ENCODE data around the gene PITPNM1. TPM values are rescaled to one million over a fixed set of nuclear protein-coding genes. Genes with fewer than 3 reads are reported as not detected.

The PITPNM1 gene
- total and polyA plus RNA-seq, 2 experiments from 2014 or later, result 10.8 to 30.7 TPM

DNA sequence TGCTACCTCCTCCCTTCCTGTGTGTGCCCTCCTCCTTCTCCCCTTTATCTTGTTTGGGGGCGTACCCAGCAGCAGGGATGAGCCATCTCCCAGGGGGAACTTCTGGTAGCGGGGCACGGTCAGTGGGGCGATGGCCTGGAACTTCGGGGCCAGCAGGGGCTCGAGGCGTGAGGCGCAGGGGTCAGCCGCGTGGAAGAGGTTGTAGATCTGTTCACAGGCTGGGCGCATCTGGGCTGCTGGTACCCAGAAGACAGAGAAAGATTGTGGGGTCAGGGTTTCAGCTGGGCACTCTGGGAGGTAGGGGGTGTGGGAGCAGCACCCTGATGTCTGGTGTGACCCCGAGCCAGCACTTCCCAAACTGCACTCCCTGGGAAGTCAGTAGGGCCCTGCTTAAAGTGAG, 9.1 kb downstream of the PITPNM1 start:
- 96 to 98% methylated on average over 10 to 12 of the region's 12 CpGs for WGBS, 2 experiments (ENCODE audit: low coverage in 1 of 2, low lambda C conversion rate in 2 of 2, missing lambda C conversion rate in 2 of 2)
- H3K27me3 ChIP-seq (replicated peaks; ENCODE audit: insufficient read depth), result no peaks in the 10 kb centered on the region
- H3K9me2 ChIP-seq (ENCODE audit: insufficient read depth), result no peaks in the 10 kb centered on the region
- no peaks in the 10 kb centered on the region for H3K79me2 ChIP-seq (ENCODE audit: insufficient read depth)
- H3K9me3 ChIP-seq (ENCODE audit: low read depth), result no peaks in the 10 kb centered on the region
- H3K9ac ChIP-seq, result no peak overlapping the region
- H3K4me1 ChIP-seq (ENCODE audit: insufficient read depth), result no peaks in the 10 kb centered on the region
- DNase-seq, result no peak
- no peak for TF ChIP-seq EZH2phosphoT487 (IDR thresholded peaks at IDR 0.05; ENCODE audit: insufficient read depth, low read depth)
- H3K27ac ChIP-seq, result no peak overlapping the region
- H3K36me3 ChIP-seq (ENCODE audit: low read depth), result no peaks in the 10 kb centered on the region
- no peak overlapping the region for H2AFZ ChIP-seq
- no peaks in the 10 kb centered on the region for H4K20me1 ChIP-seq (ENCODE audit: insufficient read depth)
- no peak overlapping the region for H3K4me3 ChIP-seq
- no peak overlapping the region for H3K4me2 ChIP-seq (ENCODE audit: unreplicated experiment)
- H3F3A ChIP-seq (ENCODE audit: insufficient read depth), result no peaks in the 10 kb centered on the region
- in situ Hi-C loops (cut with MboI), result no loop called here

DNA sequence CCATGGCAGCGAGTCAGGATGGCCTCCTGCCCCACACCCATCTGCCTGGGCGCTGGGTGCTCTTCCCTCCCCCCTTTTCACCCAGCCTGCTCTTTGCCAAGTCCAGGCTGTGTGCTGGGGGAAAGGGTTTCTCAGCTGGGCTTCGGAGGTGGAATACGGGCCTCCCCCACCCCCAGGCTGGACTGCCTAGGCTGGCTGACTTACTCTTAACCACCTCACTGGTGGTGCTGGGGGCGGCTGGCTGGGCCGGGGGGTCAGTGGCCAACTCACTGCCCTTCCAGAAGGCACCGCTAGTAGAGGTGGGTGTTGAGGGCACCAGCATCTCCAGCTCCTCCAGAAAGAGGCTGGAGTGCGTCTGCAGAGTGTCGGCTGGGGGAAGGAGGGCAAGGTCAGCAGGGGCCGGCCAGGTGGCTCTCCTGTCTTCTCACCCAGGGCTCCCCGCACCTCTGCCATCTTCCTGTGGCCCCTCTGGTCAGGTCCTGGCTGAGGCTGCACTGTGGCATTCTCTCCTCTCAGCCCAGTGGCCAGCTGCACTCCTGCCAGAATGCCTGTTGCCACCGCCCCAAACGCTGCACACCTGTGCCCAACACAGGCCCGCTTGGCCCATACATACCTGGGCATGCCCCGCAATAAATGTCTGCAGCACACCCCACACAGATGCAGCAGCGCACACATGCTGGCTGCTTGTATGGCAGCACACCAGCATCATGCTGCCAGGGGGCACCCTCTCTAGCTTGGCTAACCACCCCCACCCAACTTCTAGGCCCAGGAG, 9.7 kb downstream of the PITPNM1 start:
- no peaks in the 10 kb centered on the region for H3K4me1 ChIP-seq (ENCODE audit: insufficient read depth)
- in situ Hi-C loops (cut with MboI), result no loop called here
- H3K9ac ChIP-seq, result no peak overlapping the region
- TF ChIP-seq EZH2 (IDR thresholded peaks at IDR 0.05; ENCODE audit: insufficient read depth, poor library complexity, severe bottlenecking) (no peak), EZH2phosphoT487 (IDR thresholded peaks at IDR 0.05; ENCODE audit: insufficient read depth, low read depth) (no peak)
- no peaks in the 10 kb centered on the region for H3F3A ChIP-seq (ENCODE audit: insufficient read depth)
- no peak overlapping the region for H3K4me2 ChIP-seq (ENCODE audit: unreplicated experiment)
- DNase-seq, result no peak
- H3K4me3 ChIP-seq, result no peak overlapping the region
- no peaks in the 10 kb centered on the region for H3K9me2 ChIP-seq (ENCODE audit: insufficient read depth)
- H3K79me2 ChIP-seq (ENCODE audit: insufficient read depth), result no peaks in the 10 kb centered on the region
- H3K27me3 ChIP-seq (replicated peaks; ENCODE audit: insufficient read depth), result no peaks in the 10 kb centered on the region
- no peak overlapping the region for H3K27ac ChIP-seq
- no peaks in the 10 kb centered on the region for H4K20me1 ChIP-seq (ENCODE audit: insufficient read depth)
- H3K36me3 ChIP-seq (ENCODE audit: low read depth), result no peaks in the 10 kb centered on the region
- 96 to 98% methylated on average over 15 to 16 of the region's 16 CpGs for WGBS, 2 experiments (ENCODE audit: low coverage in 1 of 2, low lambda C conversion rate in 2 of 2, missing lambda C conversion rate in 2 of 2)
- no peak overlapping the region for H2AFZ ChIP-seq
- no peaks in the 10 kb centered on the region for H3K9me3 ChIP-seq (ENCODE audit: low read depth)

DNA sequence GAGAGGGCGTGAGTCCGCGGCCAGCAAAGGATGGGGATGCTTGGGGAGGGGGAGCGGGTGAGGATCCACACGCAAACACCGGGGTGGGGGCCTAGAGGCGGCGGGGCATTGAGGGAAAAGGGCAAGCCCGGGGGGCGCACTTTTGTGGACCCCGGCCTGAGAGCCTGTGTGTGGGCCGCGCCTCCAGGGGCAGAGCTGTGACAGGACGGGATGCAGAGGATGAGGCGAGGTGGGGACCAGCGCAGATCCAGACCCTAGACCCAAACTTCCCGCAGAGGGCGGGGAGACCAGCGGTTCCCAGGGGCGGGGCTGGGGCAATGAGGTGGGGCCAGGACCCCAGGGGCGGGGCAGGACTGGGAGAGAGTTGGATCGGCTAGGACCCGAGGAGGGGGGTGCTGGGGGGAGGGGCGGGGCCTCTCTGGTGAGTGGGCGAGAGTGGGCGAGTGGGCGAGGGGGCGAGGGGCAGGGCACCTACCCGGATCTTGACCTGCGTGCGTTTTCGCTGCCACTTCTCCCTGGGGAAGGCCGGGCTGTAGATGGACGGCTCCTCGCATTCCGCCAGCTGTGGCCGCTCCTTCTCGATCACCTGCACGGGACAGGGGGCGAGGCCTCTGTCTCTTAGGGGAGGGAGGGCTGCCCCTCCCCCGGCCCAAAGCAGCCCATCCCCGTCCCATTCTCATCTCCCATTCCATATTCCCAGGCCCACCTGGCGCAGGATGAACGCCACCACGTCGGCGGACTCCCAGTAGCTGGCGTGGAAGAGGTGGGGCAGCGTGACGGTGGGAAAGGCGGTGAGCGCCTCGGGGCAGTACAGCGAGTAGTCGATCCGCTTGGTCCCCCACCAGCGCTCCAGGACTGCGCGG, 10.6 kb downstream of the PITPNM1 start:
- Histone ChIP-seq H2AFZ (no peak overlapping the region), H3K79me2 (ENCODE audit: insufficient read depth) (no peaks in the 10 kb centered on the region), H3K4me2 (ENCODE audit: unreplicated experiment) (no peak overlapping the region), H3F3A (ENCODE audit: insufficient read depth) (no peaks in the 10 kb centered on the region), H3K9ac (no peak overlapping the region), H4K20me1 (ENCODE audit: insufficient read depth) (no peaks in the 10 kb centered on the region), H3K36me3 (ENCODE audit: low read depth) (no peaks in the 10 kb centered on the region), H3K4me1 (ENCODE audit: insufficient read depth) (no peaks in the 10 kb centered on the region), H3K4me3 (no peak overlapping the region), H3K27me3 (replicated peaks; ENCODE audit: insufficient read depth) (no peaks in the 10 kb centered on the region), H3K9me2 (ENCODE audit: insufficient read depth) (no peaks in the 10 kb centered on the region), H3K27ac (no peak overlapping the region), H3K9me3 (ENCODE audit: low read depth) (no peaks in the 10 kb centered on the region)
- DNase-seq, result no peak
- no peak for TF ChIP-seq EZH2 (IDR thresholded peaks at IDR 0.05; ENCODE audit: insufficient read depth, poor library complexity, severe bottlenecking)
- no peak for TF ChIP-seq EZH2phosphoT487 (IDR thresholded peaks at IDR 0.05; ENCODE audit: insufficient read depth, low read depth)
- WGBS, 2 experiments (ENCODE audit: low coverage in 1 of 2, low lambda C conversion rate in 2 of 2, missing lambda C conversion rate in 2 of 2), result 89 to 99% methylated on average over 20 to 59 of the region's 59 CpGs
- in situ Hi-C loops (cut with MboI), result no loop called here

DNA sequence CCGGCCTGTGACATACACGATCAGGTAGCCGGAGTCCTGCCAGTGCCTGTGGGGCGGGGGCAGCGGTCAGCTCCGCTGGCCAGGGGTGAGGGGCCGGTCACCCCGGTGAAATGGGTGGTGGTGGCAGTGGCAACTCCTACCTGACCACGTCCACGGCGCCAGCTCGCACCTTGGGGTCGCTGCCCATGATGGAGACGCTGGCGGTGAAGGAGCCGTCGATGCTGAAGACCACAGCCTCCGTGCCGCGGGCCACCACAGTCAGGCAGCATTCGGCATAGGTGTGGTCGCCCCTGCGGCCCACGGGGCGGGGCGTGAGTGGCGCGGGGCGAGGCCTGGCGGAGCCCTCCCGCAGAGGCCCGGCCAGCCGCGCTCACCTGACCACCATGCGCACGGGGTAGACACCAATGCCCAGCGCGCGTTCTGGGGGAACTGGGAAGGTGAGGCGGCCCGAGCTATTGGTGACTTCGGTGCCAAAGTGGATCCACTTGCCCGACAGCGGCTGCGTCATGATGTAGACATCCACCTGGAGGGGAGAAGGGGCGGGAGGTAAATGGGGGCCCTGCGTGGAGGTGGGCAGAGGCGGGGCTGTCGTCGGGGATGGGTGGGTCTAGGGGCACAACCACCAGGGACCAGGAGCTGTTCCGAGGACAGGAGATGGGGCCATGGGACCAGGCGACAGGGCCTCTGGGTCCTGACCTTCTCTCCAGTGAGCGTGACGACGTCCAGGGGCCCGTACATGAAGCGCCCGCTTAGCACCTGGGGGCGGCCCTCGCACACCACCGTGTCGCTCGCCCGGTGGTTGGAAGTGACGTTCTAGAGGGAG, 11.4 kb downstream of the PITPNM1 start:
- no peaks in the 10 kb centered on the region for H3K27me3 ChIP-seq (replicated peaks; ENCODE audit: insufficient read depth)
- 95% methylated on average over 60 to 65 of the region's 65 CpGs for WGBS, 2 experiments (ENCODE audit: low coverage in 1 of 2, low lambda C conversion rate in 2 of 2, missing lambda C conversion rate in 2 of 2)
- H3K4me2 ChIP-seq (ENCODE audit: unreplicated experiment), result no peak overlapping the region
- H3K4me3 ChIP-seq, result no peak overlapping the region
- DNase-seq, result no peak
- TF ChIP-seq EZH2 (IDR thresholded peaks at IDR 0.05; ENCODE audit: insufficient read depth, poor library complexity, severe bottlenecking) (no peak), EZH2phosphoT487 (IDR thresholded peaks at IDR 0.05; ENCODE audit: insufficient read depth, low read depth) (no peak)
- no peak overlapping the region for H3K9ac ChIP-seq
- no peak overlapping the region for H3K27ac ChIP-seq
- H3F3A ChIP-seq (ENCODE audit: insufficient read depth), result no peaks in the 10 kb centered on the region
- H3K79me2 ChIP-seq (ENCODE audit: insufficient read depth), result no peaks in the 10 kb centered on the region
- in situ Hi-C loops (cut with MboI), result no loop called here
- no peaks in the 10 kb centered on the region for H3K36me3 ChIP-seq (ENCODE audit: low read depth)
- no peaks in the 10 kb centered on the region for H3K9me3 ChIP-seq (ENCODE audit: low read depth)
- no peak overlapping the region for H2AFZ ChIP-seq
- no peaks in the 10 kb centered on the region for H3K9me2 ChIP-seq (ENCODE audit: insufficient read depth)
- H3K4me1 ChIP-seq (ENCODE audit: insufficient read depth), result no peaks in the 10 kb centered on the region
- no peaks in the 10 kb centered on the region for H4K20me1 ChIP-seq (ENCODE audit: insufficient read depth)
